IPS DF 6.9 (cell line): ENCODE measurements around the gene EEIG2.

Experiments
- DNase-seq: peaks from one replicate; pipeline ENCODE4 v3.0.0-alpha.2; 2013; ENCODE audit warnings: low read depth, low spot score
- H3K27ac ChIP-seq: one replicate; pipeline ENCODE4 v1.5.1; 2013; ENCODE audit warnings: low read length, control low read depth
- H3K27me3 ChIP-seq: 2 replicates; pipeline ENCODE4 v1.6.1; 2013; ENCODE audit warnings: mild to moderate bottlenecking, low read length; ENCODE audit not compliant: control insufficient read depth, insufficient read depth
- H3K36me3 ChIP-seq: 2 replicates; pipeline ENCODE4 v1.6.1; 2013; ENCODE audit warnings: low read length; ENCODE audit not compliant: control insufficient read depth, insufficient read depth
- H3K4me1 ChIP-seq: 2 replicates; pipeline ENCODE4 v1.6.1; 2013; ENCODE audit warnings: low read length; ENCODE audit not compliant: control insufficient read depth, insufficient read depth
- H3K4me3 ChIP-seq: 2 replicates; pipeline ENCODE4 v1.5.1; 2013; ENCODE audit warnings: mild to moderate bottlenecking, low read length
- H3K9me3 ChIP-seq: 2 replicates; pipeline ENCODE4 v1.6.1; 2013; ENCODE audit warnings: low read length, inconsistent platforms; ENCODE audit not compliant: control insufficient read depth, insufficient read depth
- WGBS: extraction: QIAGEN DNeasy Blood & Tissue Kit; methylation state at CpG from one replicate; pipeline ENCODE4 v1.1.7; 2013; ENCODE audit warnings: mixed read lengths, missing lambda C conversion rate; ENCODE audit not compliant: insufficient read length, insufficient coverage; 5-methylcytosine and 5-hydroxymethylcytosine counted together

The EEIG2 gene

DNA sequence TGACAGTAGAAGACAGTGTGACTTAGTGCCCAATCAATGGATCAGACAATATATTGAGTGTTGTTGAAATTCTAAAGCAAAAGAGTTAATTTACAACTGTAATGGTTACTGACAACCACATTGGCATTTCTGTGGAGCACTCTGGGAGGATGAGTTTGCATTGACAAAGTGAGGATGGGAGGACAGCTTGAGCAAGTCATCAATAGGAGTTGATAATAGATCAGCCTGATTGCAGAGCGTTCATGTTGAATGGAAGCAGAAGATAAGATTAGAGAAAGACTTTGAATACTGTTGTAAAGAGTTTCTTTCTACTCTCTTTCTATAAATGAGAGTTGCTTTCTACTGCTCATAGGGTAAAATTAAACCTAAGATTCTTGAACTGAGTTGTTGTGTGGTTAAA lies 3.9 kb downstream of the EEIG2 start:
- no peaks in the 10 kb centered on the region for H3K27me3 ChIP-seq
- no peak overlapping the region for H3K4me3 ChIP-seq
- no peak for DNase-seq
- no CpG with 5 or more reads among the region's 1 CpG for WGBS
- peaks cover 1% of the 10 kb centered on the region; the same call in 1 of the 2 replicates for H3K4me1 ChIP-seq
- H3K9me3 ChIP-seq = no peaks in the 10 kb centered on the region
- no peak overlapping the region for H3K27ac ChIP-seq
- no peaks in the 10 kb centered on the region for H3K36me3 ChIP-seq

DNA sequence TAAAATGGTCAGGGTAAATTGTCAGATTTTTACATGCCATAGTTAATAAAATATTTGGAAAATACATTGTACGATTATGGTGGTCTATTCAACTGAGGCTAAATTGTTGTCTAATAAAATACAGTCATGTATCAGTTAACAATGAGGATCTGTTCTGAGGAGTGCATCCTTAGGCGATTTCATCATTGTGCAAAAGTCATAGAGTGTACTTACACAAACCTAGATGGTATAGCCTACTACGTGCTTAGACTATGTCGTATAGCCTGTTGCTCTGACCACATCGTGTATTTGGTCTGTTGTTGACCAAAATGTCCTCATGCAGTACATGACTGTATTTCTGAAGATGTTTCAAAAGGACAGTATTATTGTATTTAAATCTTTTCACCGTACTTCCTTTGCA lies 5.2 kb downstream of the EEIG2 start:
- no peak for DNase-seq
- no CpG with 5 or more reads among the region's 6 CpGs for WGBS
- no peak overlapping the region for H3K27ac ChIP-seq
- no peaks in the 10 kb centered on the region for H3K27me3 ChIP-seq
- H3K4me3 ChIP-seq = no peak overlapping the region
- H3K9me3 ChIP-seq = no peaks in the 10 kb centered on the region
- H3K36me3 ChIP-seq = no peaks in the 10 kb centered on the region
- peaks cover 1% of the 10 kb centered on the region; the same call in 1 of the 2 replicates for H3K4me1 ChIP-seq

DNA sequence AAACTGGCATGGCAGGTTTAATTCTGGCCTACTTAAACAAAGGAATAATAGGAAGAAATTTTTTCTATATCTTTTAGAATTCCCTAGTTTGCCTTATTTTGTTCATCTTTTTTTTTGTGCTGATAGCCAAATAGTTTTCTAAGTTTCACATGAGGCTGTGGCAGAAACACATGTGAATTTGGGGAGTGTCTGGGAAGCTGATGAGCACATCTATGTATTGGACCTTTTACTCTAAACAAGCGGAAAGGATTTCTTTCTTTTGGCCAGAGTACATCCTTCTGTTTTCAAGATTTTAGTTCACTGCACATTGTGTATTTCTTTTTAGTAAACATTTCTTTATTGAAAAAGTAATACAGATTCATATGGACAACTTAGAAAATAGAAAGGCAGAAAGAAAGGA lies 5.6 kb downstream of the EEIG2 start:
- DNase-seq = no peak
- H3K27me3 ChIP-seq = no peaks in the 10 kb centered on the region
- no CpG with 5 or more reads among the region's 1 CpG for WGBS

DNA sequence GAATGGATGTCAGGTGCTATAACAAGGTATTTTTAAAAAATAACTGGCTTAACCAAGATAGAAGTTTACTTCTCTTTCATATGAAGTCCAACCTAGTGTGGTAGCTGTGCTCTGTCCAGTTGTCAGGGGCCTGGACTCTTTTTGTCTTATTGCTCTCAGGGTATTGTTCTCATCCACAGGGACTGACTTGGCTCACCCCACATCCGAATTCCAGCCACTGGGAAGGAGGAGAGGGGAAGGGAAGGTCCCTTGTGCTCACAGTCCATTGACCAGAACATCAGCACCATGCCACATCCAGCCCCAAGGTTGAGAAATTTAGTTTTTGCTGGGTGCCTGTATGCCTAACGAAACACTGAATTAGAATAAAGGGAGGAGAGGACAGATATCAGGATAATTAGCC lies 8.7 kb downstream of the EEIG2 start:
- Histone ChIP-seq H3K4me1 (no peaks in the 10 kb centered on the region), H3K36me3 (no peaks in the 10 kb centered on the region), H3K4me3 (no peak overlapping the region), H3K27me3 (no peaks in the 10 kb centered on the region), H3K9me3 (no peaks in the 10 kb centered on the region), H3K27ac (no peak overlapping the region)
- WGBS = no CpG with 5 or more reads among the region's 2 CpGs
- DNase-seq = no peak

More for the DNA sequence above, 5.6 kb downstream of the EEIG2 start:
- Histone ChIP-seq H3K9me3 (no peaks in the 10 kb centered on the region), H3K36me3 (no peaks in the 10 kb centered on the region), H3K4me3 (no peak overlapping the region), H3K27ac (no peak overlapping the region), H3K4me1 (peaks cover 1% of the 10 kb centered on the region; the same call in 1 of the 2 replicates)

DNA sequence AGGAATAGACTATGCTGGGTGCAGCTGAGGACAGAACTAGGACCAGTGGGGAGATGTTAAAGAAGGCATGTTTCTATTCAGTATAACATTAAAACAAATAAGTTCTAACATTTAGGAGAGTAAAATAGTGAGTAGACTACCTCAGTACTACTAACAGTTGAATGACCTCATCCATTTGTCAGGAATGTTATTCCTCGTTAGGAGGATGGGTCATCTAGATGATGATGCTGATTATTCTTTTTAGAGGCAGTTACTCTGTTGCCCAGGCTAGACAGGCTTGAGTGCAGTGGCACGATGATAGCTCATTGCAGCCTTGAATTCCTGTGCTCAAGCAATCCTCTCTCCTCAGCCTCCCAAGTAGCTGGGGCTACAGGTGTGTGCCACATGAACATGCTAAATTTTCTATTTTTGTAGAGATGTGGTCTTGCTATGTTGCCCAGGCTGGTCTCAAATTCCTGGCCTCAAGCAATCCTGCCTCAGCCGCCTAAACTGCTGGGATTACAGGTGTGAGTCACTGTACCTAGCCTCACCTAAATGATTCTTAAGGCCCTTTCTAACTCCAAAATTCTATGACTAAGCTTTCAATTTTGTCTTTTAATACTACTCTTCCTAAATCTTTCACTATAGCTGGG lies 9.3 kb downstream of the EEIG2 start:
- H3K27ac ChIP-seq = no peak overlapping the region
- no peaks in the 10 kb centered on the region for H3K27me3 ChIP-seq
- no peaks in the 10 kb centered on the region for H3K36me3 ChIP-seq
- DNase-seq = no peak
- no CpG with 5 or more reads among the region's 3 CpGs for WGBS
- no peak overlapping the region for H3K4me3 ChIP-seq
- H3K9me3 ChIP-seq = no peaks in the 10 kb centered on the region
- H3K4me1 ChIP-seq = no peaks in the 10 kb centered on the region

DNA sequence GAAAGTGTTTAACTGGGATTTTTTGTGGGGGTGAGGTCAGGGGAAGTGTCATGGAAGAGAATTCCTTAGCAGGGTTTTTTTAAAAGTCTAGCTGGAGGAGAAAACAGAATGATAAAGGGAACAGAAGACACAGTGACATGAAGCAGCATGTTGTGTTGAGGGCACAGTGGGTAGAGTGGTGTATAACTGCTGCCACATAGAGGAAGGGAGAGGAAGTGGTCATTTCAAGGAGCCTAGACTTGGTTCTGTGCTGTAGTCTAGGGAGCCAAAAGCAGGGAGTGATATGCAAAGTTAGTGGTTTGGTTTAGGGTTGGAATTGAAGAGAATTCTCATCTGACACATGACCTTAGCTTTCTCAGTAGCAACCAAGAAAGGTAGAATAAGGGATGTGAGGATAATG lies 10.2 kb downstream of the EEIG2 start:
- Histone ChIP-seq H3K27ac (no peak overlapping the region), H3K4me1 (no peaks in the 10 kb centered on the region), H3K36me3 (no peaks in the 10 kb centered on the region), H3K9me3 (no peaks in the 10 kb centered on the region), H3K4me3 (no peak overlapping the region), H3K27me3 (no peaks in the 10 kb centered on the region)
- DNase-seq = no peak

DNA sequence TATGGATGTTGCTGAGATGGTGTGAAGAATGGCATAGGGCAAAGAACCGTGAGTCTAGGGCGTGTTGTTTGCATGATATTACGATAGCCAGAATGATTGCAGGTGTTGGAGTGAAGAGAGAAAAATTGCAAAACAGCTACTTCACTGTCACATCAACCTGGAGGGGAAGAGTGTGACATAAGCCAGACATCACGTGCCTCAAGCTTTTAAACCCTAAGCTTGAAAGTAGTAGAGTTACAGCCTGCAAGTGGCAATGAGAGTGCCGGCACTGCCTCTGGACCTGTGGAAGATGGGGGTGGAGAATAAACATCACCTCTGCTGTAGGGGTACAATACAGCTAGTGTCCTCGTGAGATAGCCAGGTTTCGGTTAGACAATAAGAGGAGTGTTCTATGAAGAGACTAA lies 11.1 kb downstream of the EEIG2 start:
- WGBS = no CpG with 5 or more reads among the region's 7 CpGs
- Histone ChIP-seq H3K36me3 (no peaks in the 10 kb centered on the region), H3K4me3 (no peak overlapping the region), H3K9me3 (no peaks in the 10 kb centered on the region), H3K4me1 (no peaks in the 10 kb centered on the region), H3K27ac (no peak overlapping the region), H3K27me3 (no peaks in the 10 kb centered on the region)
- DNase-seq = no peak

DNA sequence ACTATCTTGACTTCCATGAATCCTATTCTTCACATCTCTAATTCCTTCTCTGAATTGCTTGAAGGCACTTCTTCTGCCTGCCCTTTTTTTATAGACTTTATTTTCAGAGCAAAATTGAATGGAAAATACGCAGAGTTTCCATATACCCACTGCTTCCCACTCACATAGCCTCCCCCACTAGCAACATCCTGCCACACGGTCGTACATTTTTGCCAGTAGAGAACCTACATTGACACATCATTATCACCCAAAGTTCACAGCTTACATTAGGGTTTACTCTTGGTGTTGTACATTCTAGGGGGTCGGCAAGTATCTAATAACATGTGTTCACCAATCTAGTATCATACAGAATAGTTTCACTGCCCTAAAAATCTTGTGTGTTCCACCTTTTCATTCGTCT lies 12.3 kb downstream of the EEIG2 start:
- Histone ChIP-seq H3K27me3 (no peaks in the 10 kb centered on the region), H3K36me3 (no peaks in the 10 kb centered on the region), H3K9me3 (no peaks in the 10 kb centered on the region), H3K4me1 (no peaks in the 10 kb centered on the region), H3K27ac (no peak overlapping the region), H3K4me3 (no peak overlapping the region)
- no CpG with 5 or more reads among the region's 5 CpGs for WGBS
- DNase-seq = no peak

DNA sequence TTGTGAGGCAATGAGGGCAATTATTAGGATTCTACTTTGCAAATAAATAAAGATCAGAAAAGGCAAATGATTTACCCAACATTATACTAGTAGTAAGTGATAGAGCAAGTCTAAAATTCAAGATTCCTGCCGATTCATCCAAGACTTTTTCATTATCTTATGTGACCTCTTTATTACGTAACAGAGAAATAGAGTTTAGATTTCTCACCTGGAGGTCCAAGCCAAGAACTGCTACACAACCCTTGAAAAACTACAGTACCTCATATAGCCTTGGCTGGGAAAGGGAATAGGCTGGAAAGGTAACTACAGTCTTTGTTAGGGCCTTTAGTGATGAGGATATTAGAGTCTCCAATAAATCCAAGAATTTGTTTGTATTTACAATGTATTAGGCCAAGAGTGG lies 13.3 kb downstream of the EEIG2 start:
- no peak for DNase-seq
- Histone ChIP-seq H3K27me3 (no peaks in the 10 kb centered on the region), H3K36me3 (no peaks in the 10 kb centered on the region), H3K27ac (no peak overlapping the region), H3K9me3 (no peaks in the 10 kb centered on the region), H3K4me1 (no peaks in the 10 kb centered on the region), H3K4me3 (no peak overlapping the region)
- WGBS = no CpG with 5 or more reads among the region's 2 CpGs

DNA sequence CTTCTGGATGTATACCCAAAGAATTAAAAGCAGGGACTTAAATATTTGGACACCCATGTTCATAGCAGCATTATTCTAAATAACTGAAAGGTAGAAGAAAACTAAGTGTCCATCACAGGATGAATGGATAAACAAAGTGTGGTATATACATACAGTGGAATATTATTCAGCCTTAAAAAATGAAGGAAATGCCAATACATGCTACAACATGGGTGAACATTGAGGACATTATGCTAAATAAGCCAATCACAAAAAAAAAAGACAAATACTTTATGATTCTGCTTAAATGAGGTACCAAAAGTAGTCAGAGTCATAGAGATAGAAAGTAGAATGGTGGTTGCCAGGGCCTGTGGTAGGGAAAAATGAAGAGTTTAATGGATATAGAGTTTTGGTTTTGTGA lies 14.1 kb downstream of the EEIG2 start:
- Histone ChIP-seq H3K36me3 (no peaks in the 10 kb centered on the region), H3K9me3 (no peaks in the 10 kb centered on the region), H3K27ac (no peak overlapping the region), H3K27me3 (no peaks in the 10 kb centered on the region), H3K4me1 (no peaks in the 10 kb centered on the region), H3K4me3 (no peak overlapping the region)
- no peak for DNase-seq

DNA sequence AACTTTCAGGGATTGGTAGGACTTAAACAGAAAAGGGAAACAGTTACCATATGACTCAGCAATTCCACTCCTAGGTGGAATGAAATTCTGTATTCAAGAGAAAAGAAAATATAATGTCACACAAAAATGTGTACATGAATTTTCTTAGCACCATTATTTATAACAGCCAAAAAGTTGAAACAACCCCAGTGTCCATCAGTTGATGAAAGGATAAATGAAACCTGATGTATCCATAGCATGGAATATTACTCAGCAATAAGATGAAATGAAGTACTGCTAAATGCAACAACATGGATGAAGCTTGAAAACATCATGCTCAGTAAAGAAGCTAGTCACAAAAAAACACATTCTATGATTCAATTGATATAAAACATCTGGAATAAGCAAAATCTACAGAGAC lies 15.5 kb downstream of the EEIG2 start:
- Histone ChIP-seq H3K4me3 (no peak overlapping the region), H3K27ac (no peak overlapping the region), H3K9me3 (no peaks in the 10 kb centered on the region), H3K36me3 (no peaks in the 10 kb centered on the region), H3K4me1 (no peaks in the 10 kb centered on the region), H3K27me3 (no peaks in the 10 kb centered on the region)
- DNase-seq = no peak
